A673 (cell line): ENCODE measurements around the gene HDAC10. TPM values are rescaled to one million over a fixed set of nuclear protein-coding genes. Genes with fewer than 3 reads are reported as not detected.

Source experiments
- BruUV-seq: library from RNA; stranded (reverse); fragments of 400-500 nt; replicated peaks from 2 replicates; lab custom pipeline; 2021; lab: Mats Ljungman, UMichigan
- CTCF ChIA-PET: fragments of 300-600 bp; sonication (Branson Sonifier 250); formaldehyde crosslinking; loops from one replicate; lab custom pipeline; 2022; ENCODE audit warnings: antibody characterized with exemption; lab: Charles Lee
- POLR2A ChIA-PET: fragments of 300-600 bp; sonication (Branson Sonifier 250); formaldehyde crosslinking; loops from one replicate; lab custom pipeline; 2022; ENCODE audit warnings: antibody characterized with exemption; ENCODE audit not compliant: low non-redundant PET; lab: Charles Lee
- DNase-seq: peaks from one replicate; pipeline ENCODE4 v3.0.0-alpha.2; 2015; ENCODE audit warnings: low spot score
- H3K27ac ChIP-seq: fragments of 200-600 bp; sonication (generic); 2 replicates; pipeline ENCODE4 v1.5.1; 2016; ENCODE audit warnings: mixed run types, low read depth, mild to moderate bottlenecking, mixed read lengths, antibody characterized with exemption, low read length; ENCODE audit not compliant: poor library complexity, severe bottlenecking
- H3K27me3 ChIP-seq: fragments of 200-600 bp; sonication (generic); replicated peaks from 2 replicates; pipeline ENCODE4 v1.6.1; 2017; ENCODE audit warnings: mixed run types, low read depth, mild to moderate bottlenecking, mixed read lengths, antibody characterized with exemption, low read length; ENCODE audit not compliant: insufficient read depth, poor library complexity
- H3K36me3 ChIP-seq: fragments of 200-600 bp; sonication (generic); 2 replicates; pipeline ENCODE4 v1.6.1; 2016; ENCODE audit warnings: mixed run types, mild to moderate bottlenecking, mixed read lengths, antibody characterized with exemption, low read length; ENCODE audit not compliant: insufficient read depth, poor library complexity, severe bottlenecking
- H3K4me1 ChIP-seq: fragments of 200-600 bp; sonication (generic); 2 replicates; pipeline ENCODE4 v1.6.1; 2017; ENCODE audit warnings: mixed run types, mild to moderate bottlenecking, mixed read lengths, antibody characterized with exemption, low read length; ENCODE audit not compliant: insufficient read depth, poor library complexity, severe bottlenecking
- H3K4me3 ChIP-seq: fragments of 200-600 bp; sonication (generic); 2 replicates; pipeline ENCODE4 v1.5.1; 2016; ENCODE audit warnings: low read depth, mixed run types, mild to moderate bottlenecking, mixed read lengths, low read length; ENCODE audit not compliant: poor library complexity, severe bottlenecking
- H3K9me3 ChIP-seq: fragments of 200-600 bp; sonication (generic); 2 replicates; pipeline ENCODE4 v1.6.1; 2016; ENCODE audit warnings: mixed run types, low read depth, mild to moderate bottlenecking, mixed read lengths, antibody characterized with exemption, low read length; ENCODE audit not compliant: poor library complexity, severe bottlenecking
- CTCF ChIP-seq: fragments of 300-800, 200-600 bp; sonication (generic); conservative IDR thresholded peaks from 2 replicates; pipeline ENCODE4 v1.5.1; 2017; ENCODE audit warnings: low read depth, mild to moderate bottlenecking, antibody characterized with exemption, low read length, moderate library complexity, mixed read lengths
- EZH2 ChIP-seq: fragments of 200-600 bp; sonication (generic); IDR thresholded peaks from 2 replicates; pipeline ENCODE4 v1.6.1; 2017; ENCODE audit warnings: borderline replicate concordance, low read depth, mild to moderate bottlenecking, mixed read lengths, antibody characterized with exemption, low read length; ENCODE audit not compliant: poor library complexity, severe bottlenecking
- intact Hi-C: fragments of 100-400 bp; cut with micrococcal nuclease; formaldehyde crosslinking; loops from one replicate; pipeline ENCODE4 v1.10.0; 2022; ENCODE audit not compliant: unreplicated experiment
- total RNA-seq: library from RNA; stranded (reverse); gene quantifications from 2 replicates; pipeline ENCODE4 v1.2.3, GENCODE V29; 2021

HDAC10 gene
- total RNA-seq, 1 experiment from 2014 or later: 38.6 TPM

GRCh38 chr22:50269573-50269969 lies 18.5 kb upstream of the HDAC10 start:
- H3K27me3 ChIP-seq: no peaks in the 10 kb centered on the region

GRCh38 chr22:50268655-50269113 lies 17.6 kb upstream of the HDAC10 start:
- TF ChIP-seq EZH2 (no peak), CTCF (no peak)
- Histone ChIP-seq H3K4me1 (peaks cover 39% of the 10 kb centered on the region), H3K27me3 (no peaks in the 10 kb centered on the region), H3K4me3 (no peak overlapping the region), H3K27ac (peak overlapping the region; percentile 8), H3K36me3 (no peaks in the 10 kb centered on the region), H3K9me3 (no peaks in the 10 kb centered on the region)
- CTCF ChIA-PET: no interaction called here
- DNase-seq: no peak
- intact Hi-C loops: no loop called here
- BruUV-seq: no TSS peak
- POLR2A ChIA-PET: no interaction called here

More at GRCh38 chr22:50269573-50269969, 18.5 kb upstream of the HDAC10 start:
- no peak for DNase-seq
- Histone ChIP-seq H3K9me3 (no peaks in the 10 kb centered on the region), H3K27ac (peak overlapping the region; percentile 50), H3K36me3 (peaks cover 4% of the 10 kb centered on the region), H3K4me1 (peaks cover 39% of the 10 kb centered on the region), H3K4me3 (peak overlapping the region; percentile 56)
- BruUV-seq: no TSS peak
- CTCF ChIA-PET: no interaction called here
- POLR2A ChIA-PET: no interaction called here
- no peak for TF ChIP-seq EZH2
- intact Hi-C loops: no loop called here

GRCh38 chr22:50267591-50268390 lies 16.7 kb upstream of the HDAC10 start:
- no peaks in the 10 kb centered on the region for H3K27me3 ChIP-seq
- H3K36me3 ChIP-seq: no peaks in the 10 kb centered on the region
- peaks cover 40% of the 10 kb centered on the region for H3K4me1 ChIP-seq
- no peaks in the 10 kb centered on the region for H3K9me3 ChIP-seq
- intact Hi-C loops: no loop called here
- H3K4me3 ChIP-seq: peak overlapping the region; percentile 38
- CTCF ChIA-PET: interaction anchor here (0.6 to 1.2 kb wide), 4 partner anchors 15 to 499 kb away, joined by 3 to 7 read pairs (median 4); no protein-coding TSS in a partner anchor
- no TSS peak for BruUV-seq
- TF ChIP-seq EZH2 (no peak), CTCF (peak; percentile 45; the same call in 1 of the 2 replicates)
- POLR2A ChIA-PET: no interaction called here
- H3K27ac ChIP-seq: peak overlapping the region; percentile 8
- DNase-seq: peak; percentile 75
